ENCODE results near the gene ITGBL1. TPM values are rescaled to one million over a fixed set of nuclear protein-coding genes. Genes with fewer than 3 reads are reported as not detected.

Gene ITGBL1
- total and polyA plus RNA-seq, 8 donors, result 0.53 to 36.6 (median 4.8) TPM; not detected in 1

DNA sequence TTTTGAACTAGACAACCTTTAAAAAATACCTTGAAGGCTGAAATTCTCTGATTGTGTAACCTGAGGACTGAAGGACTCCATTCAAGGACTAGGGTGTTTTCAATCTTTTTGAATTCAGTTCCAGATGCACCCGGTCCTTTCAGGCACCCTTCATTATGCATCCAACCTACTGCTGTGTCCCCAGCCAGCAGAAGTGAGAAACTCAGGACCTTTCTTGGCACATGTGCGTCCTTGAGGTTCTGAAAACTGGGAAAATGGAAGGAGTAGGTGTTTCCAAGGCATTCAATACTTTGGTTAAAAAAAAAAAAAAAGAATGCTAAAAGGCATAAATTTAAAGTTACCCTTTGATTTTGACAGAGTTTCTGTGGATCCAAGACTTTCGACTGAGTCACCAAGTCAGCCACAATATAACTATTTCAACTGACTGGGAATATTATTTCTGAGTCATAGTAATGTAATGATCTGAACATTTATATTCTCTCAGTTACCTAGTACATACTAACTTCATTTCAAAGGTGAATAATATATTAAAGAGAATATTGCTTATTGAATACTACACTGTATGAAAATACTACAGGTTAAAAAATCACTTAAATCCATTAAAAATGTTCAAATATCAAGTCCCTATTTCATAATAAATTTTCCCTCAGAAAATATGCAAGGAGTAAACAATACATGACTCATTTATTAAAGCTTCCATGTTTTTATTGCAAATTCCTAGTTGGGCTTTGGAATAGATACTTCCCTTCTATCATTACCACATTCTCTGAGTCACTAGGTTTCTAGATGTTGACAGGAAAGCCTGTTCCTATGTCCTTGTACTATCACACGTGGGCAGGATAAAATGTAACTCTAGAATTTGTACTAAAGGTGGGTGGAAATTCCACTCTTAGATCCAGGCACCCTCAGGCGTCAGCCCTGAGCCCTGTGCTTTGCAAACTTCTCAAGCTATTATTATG, 2.4 kb upstream of the ITGBL1 start:
- no peak for TF ChIP-seq POLR2AphosphoS5 (IDR thresholded peaks at IDR 0.05)
- no peak for TF ChIP-seq POLR2A (IDR thresholded peaks at IDR 0.05)
- TF ChIP-seq EP300 (IDR thresholded peaks at IDR 0.05), result no peak
- TF ChIP-seq, protein P1, sequence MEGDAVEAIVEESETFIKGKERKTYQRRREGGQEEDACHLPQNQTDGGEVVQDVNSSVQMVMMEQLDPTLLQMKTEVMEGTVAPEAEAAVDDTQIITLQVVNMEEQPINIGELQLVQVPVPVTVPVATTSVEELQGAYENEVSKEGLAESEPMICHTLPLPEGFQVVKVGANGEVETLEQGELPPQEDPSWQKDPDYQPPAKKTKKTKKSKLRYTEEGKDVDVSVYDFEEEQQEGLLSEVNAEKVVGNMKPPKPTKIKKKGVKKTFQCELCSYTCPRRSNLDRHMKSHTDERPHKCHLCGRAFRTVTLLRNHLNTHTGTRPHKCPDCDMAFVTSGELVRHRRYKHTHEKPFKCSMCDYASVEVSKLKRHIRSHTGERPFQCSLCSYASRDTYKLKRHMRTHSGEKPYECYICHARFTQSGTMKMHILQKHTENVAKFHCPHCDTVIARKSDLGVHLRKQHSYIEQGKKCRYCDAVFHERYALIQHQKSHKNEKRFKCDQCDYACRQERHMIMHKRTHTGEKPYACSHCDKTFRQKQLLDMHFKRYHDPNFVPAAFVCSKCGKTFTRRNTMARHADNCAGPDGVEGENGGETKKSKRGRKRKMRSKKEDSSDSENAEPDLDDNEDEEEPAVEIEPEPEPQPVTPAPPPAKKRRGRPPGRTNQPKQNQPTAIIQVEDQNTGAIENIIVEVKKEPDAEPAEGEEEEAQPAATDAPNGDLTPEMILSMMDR (IDR thresholded peaks at IDR 0.05), result no peak
- peaks cover 0 to 6% (median 0%) of the 10 kb centered on the region in 3 donors for H3K27me3 ChIP-seq
- WGBS, 5 donors, result 52 to 62% (median 57%) methylated on average over 5 of the region's 5 CpGs
- H3K36me3 ChIP-seq, result no peaks in the 10 kb centered on the region
- H3K27ac ChIP-seq, result no peak overlapping the region
- intact Hi-C loops (cut with DNase I; ENCODE audit: low total_unique reads), result no loop called here
- H3K4me3 ChIP-seq, result no peak overlapping the region
- peaks cover 0 to 16% (median 2%) of the 10 kb centered on the region in 4 donors for H3K4me1 ChIP-seq
- H3K9me3 ChIP-seq, result no peaks in the 10 kb centered on the region
- no peak for DNase-seq

DNA sequence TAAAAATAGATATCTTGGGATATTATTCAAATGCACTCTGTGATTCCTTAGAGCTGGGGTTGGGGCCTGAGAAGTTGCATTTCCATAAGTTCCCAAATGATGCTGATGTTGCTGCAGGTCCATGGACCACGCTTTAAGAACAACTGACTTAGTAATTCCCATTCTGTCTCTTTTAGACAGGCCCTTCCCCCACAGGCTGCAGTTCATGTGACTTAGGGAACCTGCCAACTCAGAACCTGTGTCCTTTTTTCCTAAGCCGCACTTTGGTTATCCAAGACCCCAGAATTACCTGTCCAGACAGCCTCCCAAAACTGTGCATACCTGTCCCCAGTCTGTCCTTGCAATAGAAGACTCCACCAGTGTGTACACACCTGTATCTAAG, 1.7 kb upstream of the ITGBL1 start:
- no peak overlapping the region for H3K4me3 ChIP-seq
- no peak for DNase-seq
- WGBS, 5 donors, result 65 to 83% (median 78%) methylated on average over 2 of the region's 2 CpGs
- intact Hi-C loops (cut with DNase I; ENCODE audit: low total_unique reads), result no loop called here
- H3K27me3 ChIP-seq, result peaks cover 0 to 6% (median 0%) of the 10 kb centered on the region in 3 donors
- peaks cover 0 to 16% (median 2%) of the 10 kb centered on the region in 4 donors for H3K4me1 ChIP-seq
- TF ChIP-seq, protein P1 (IDR thresholded peaks at IDR 0.05), result no peak
- no peak for TF ChIP-seq POLR2AphosphoS5 (IDR thresholded peaks at IDR 0.05)
- no peak for TF ChIP-seq POLR2A (IDR thresholded peaks at IDR 0.05)
- TF ChIP-seq EP300 (IDR thresholded peaks at IDR 0.05), result no peak
- H3K9me3 ChIP-seq, result no peaks in the 10 kb centered on the region
- H3K36me3 ChIP-seq, result no peaks in the 10 kb centered on the region
- no peak overlapping the region for H3K27ac ChIP-seq

DNA sequence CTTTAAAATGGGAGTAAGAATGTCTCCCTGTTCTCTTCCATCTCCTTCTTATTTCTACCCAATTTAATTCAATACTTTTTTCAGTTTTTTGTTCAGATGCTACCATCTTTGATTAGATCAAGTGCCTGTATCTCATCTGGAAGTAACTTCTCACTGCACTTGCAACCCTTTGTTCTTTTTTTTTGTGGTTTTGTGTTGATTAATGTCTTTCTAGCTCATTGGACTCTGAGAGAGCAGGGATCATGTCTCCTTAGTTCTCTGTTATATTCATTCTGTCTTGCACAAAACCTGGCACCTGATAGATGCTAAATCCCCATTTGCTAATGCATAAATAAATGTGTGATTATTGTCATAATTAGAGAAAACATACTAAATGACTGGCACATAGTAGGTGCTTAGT, 834 bp upstream of the ITGBL1 start:
- H3K36me3 ChIP-seq, result no peaks in the 10 kb centered on the region
- intact Hi-C loops (cut with DNase I; ENCODE audit: low total_unique reads), result no loop called here
- no peak overlapping the region for H3K4me3 ChIP-seq
- H3K4me1 ChIP-seq, result peaks cover 0 to 16% (median 4%) of the 10 kb centered on the region in 4 donors
- H3K27ac ChIP-seq, result no peak overlapping the region
- no peak for DNase-seq
- H3K27me3 ChIP-seq, result peaks cover 0 to 6% (median 0%) of the 10 kb centered on the region in 3 donors
- no peaks in the 10 kb centered on the region for H3K9me3 ChIP-seq
- TF ChIP-seq POLR2AphosphoS5 (IDR thresholded peaks at IDR 0.05) (no peak), EP300 (IDR thresholded peaks at IDR 0.05) (no peak), POLR2A (IDR thresholded peaks at IDR 0.05) (no peak)
- TF ChIP-seq, protein P1 (IDR thresholded peaks at IDR 0.05), result no peak

DNA sequence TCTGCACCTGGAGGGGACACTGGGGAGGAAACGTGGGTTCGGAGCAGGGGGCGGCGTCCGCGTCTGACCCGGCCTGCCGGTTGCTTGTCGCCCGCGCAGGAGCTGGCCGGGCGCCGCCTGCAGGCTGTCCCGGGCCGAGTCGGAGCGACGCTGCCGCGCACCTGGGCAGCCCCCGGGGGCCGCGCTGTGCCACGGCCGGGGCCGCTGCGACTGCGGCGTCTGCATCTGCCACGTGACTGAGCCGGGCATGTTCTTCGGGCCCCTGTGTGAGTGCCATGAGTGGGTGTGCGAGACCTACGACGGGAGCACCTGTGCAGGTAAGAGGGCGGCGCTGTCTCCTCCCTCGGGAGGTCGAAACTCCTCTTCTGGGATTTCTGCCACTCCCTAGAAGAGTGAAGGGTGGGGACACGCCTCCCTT, 1.3 kb downstream of the ITGBL1 start:
- 4 to 13% (median 9%) methylated on average over 16 to 41 of the region's 41 CpGs for WGBS, 5 donors
- peak overlapping the region; percentile 45 to 51 (median 48) for H3K4me3 ChIP-seq
- TF ChIP-seq EP300 (IDR thresholded peaks at IDR 0.05) (no peak), POLR2AphosphoS5 (IDR thresholded peaks at IDR 0.05) (no peak), POLR2A (IDR thresholded peaks at IDR 0.05) (no peak)
- TF ChIP-seq, protein P1 (IDR thresholded peaks at IDR 0.05), result peak in 1 of 7 experiments; percentile 33
- peaks cover 0 to 6% (median 0%) of the 10 kb centered on the region in 3 donors for H3K27me3 ChIP-seq
- DNase-seq, result peak; percentile 47 to 48
- intact Hi-C loops (cut with DNase I; ENCODE audit: low total_unique reads), result no loop called here
- H3K36me3 ChIP-seq, result no peaks in the 10 kb centered on the region
- peak overlapping the region; percentile 12 to 69 (median 45) for H3K27ac ChIP-seq
- H3K9me3 ChIP-seq, result no peaks in the 10 kb centered on the region
- peaks cover 0 to 16% (median 4%) of the 10 kb centered on the region in 4 donors for H3K4me1 ChIP-seq

Measured in stomach (tissue), 9 donors.